ENCODE results near the gene NME4.

The NME4 gene

GRCh38 chr16:363766-364490 lies 33.1 kb upstream of the NME4 start:
- no peak for DNase-seq (ENCODE audit: low read depth)

DNA sequence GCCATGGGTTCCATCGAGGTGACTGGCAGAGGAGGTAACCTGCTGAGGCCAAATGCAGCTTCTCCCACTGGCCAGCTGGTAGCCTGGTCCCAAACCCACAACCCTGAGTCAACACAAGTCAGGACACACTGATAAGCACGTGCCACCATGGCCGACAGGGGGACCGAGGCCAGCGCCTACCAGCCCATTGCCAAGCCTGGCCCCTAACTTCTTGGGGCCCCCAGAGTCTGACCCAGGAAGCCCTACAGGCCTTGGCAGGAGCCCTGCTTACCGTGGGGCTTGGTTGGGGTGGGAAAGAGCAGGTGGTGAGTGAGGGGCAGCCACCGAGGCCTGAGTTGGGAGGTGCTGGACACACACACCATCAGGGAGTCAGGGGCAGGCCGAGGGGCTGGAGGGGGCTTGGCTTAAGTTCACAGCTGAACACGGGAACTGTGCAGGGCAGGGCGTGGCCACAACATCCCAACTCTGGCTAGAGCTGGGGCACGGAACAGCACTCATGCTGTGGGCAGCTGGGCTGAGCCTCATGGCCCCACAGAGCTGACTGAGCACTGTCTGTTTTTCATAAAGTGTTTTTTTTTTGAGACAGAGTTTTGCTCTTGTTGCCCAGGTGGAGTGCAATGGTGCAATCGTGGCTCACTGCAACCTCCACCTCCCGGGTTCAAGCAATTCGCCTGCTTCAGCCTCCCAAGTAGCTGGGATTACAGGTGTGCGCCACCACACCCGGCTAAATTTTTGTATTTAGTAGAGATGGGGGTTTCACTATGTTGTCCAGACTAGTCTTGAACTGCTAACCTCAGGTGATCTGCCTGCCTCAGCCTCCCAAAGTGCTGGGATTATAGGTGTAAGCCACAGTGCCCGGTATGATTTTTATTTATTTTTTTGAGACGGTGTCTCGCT lies 32.2 kb upstream of the NME4 start:
- no peak for DNase-seq (ENCODE audit: low read depth)

- DNase-seq (ENCODE audit: low read depth): no peak
Observed at GRCh38 chr16:366476-366875, 30.5 kb upstream of the NME4 start.

DNA sequence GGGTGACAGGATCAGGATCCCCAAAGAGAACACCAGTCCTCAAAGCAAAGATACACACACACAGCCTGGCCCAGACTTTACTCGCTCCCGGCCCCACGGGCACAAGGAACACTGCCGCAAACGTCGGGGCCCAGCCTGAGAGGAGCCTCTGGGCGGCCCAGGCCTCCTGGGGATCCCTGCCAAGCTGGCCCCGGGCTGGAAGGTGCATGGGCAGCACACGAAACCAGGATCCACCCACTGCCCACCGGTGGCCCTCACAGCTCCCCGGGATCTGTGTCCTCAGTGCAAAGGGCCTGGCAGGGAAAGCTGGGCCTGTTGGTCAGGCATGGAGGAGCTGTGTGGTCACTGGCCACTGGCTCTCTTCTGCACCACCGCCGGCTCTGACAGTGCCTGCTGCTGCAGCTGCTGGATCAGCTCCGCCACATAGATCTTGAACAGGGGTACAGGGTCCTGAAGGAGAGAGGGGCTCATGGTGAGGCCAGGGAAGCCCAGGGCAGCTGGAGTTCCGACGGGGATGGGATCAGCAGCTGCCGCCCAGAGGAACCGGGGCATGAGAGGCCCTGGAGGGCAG lies 29.6 kb upstream of the NME4 start:
- no peak for DNase-seq (ENCODE audit: low read depth)

DNA sequence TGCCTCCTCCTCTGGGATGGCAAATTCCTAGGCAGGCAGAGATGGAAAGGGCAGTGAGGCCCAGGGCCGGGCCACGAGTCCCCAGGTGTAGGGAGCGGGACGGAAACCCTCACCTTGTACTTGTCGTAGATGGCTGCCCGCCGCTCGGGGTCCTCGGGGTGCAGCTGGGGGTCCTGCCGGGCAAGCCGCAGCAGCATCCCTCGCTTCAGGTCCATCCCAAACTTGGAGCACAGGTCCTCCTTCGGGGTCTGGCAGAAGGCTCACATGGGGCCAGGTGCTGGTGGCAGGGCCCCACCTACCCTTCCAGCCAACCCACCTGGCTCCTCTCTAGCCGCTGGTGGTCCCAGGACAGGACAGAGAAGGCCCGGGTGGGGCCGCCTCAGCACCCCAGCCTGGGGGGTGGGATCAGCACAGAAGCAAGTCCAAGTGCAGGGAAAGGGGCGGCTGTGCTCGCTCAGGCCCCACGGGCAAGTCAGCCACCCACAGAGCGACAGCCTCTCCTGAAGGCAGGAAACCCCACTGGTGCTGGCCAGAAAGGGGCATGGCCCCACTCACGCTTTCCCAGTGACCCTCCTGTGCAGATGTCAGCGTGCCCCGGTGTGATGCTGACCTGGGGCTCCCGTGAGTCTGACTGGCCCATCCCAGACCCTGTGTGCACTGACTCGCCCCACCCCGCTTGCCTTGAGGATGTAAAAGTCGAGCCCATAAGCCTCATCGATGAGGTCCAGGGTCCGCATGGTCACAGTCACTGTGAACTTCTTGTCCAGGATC lies 28.4 kb upstream of the NME4 start:
- no peak for DNase-seq (ENCODE audit: low read depth)

DNA sequence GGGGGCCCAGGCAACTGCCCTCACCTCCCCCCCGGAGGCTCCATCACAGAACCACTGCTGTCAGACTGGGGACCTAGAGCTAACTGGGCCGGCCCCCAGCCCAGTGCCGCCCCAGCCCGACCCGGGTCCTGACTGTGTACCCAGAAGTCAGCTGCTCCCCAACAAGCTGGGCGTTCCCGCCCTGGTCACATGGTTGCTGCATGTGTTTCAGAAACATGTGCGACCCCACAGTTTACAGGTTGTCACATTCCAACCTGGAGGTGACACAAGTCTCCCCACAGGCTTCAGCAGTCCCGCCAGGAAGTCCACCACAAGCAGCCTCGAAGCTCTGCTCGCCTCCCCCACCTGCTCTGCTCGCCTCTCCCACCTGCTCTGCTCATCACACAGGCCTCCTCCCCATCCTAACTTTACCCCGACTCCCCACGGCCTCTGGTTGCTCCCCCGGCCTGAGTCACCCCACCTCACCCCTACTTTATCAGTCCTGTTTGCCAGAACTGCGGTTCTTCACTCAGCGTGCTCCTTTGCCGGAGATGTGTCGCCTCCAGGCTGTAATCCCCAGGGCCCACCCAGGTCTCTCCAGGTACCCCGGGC lies 27.6 kb upstream of the NME4 start:
- DNase-seq (ENCODE audit: low read depth): no peak

GRCh38 chr16:369866-370436 lies 27.0 kb upstream of the NME4 start:
- peak; percentile 34 for DNase-seq (ENCODE audit: low read depth)

DNA sequence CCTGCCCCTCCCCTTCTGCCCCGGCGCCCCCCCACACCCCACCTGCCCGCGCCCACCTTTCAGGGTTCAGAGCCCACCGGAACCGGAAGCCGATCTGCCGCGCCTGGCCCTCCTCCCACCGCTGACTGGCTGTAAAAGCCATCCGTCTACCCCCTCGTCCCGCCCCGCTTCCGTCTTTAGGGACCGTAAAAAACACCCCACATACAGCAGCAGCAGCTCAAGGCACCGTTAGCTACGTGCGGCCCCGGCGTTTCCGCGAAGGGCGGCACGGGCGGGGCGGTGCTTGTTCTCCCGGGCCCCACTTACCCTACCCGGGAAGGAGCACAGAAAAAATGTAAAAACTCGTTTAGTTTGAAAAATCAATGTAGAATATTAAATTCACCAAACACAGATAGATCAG lies 26.6 kb upstream of the NME4 start, which contains the start of gene MRPL28:
TSS of gene MRPL28 (minus strand) at position 96 of the 400 bp plus-strand sequence. CDS start 320 bp downstream, outside the sequence.
- DNase-seq (ENCODE audit: low read depth): peak; percentile 94

DNA sequence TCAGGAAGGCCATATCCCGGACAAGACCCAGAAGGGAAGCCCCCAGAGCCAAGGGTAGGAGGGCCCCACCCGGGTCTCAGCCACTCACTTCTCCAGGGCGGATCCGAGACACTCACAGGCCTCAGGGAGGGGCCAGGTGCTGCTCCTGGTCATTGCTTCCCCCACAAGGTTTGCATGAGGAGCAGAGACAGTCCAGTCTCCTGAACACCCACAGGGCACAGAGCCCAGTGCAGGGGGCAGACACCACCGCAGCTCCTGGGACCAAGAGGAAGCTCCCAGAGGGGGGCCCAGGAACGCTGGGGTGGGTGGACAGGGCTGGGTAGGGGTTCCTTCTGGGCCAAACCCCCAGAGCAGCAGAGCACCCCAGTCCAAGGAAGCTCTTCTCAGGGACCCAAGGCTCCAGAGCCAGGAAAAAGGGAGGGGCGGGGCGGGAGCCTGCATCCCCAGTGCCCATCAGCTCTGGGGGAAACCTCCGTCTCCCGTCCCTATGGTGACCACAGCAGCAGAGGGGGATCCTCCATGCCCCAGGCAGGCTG lies 26.0 kb upstream of the NME4 start:
- no peak for DNase-seq (ENCODE audit: low read depth)

DNA sequence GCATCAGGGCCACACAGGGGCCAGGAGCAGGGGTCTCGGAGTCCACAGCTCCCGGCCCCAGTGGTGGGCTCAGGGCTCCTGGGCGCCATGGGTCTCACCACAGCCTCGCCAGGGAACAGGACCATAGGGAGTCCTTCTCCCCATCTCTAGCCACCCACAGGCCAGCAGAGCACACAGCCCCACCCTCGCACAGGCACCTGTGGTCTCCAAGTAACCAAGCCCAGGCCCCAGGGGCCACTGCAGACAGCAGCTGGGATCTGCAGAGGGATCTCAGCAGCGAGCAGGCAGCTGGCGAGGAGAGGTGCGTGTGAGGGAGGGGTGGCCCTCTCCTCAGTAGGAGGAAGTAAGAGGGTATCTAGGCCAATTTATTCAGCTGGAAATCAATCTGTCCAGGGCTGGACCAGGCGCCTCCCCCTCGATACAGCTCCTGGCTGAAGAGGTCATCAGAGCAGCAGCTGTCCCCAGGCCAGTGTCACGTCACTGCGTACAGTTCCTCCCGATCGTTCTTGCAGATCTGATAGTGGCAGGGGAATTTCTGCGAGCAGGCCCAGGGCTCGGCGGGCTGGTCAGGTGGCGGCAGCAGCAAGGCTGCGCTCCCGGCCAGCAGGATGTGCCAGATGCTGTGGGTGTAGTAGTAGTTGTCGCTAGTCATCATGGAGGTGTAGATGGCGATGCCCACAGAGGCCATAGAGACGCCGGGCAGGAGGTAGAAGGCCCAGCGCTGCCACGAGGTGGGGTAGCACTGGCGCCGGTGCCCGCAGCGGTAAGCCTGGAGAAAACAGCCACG lies 25.3 kb upstream of the NME4 start:
- no peak for DNase-seq (ENCODE audit: low read depth)

- DNase-seq (ENCODE audit: low read depth): no peak
Observed at GRCh38 chr16:372302-372983, 24.6 kb upstream of the NME4 start.

DNA sequence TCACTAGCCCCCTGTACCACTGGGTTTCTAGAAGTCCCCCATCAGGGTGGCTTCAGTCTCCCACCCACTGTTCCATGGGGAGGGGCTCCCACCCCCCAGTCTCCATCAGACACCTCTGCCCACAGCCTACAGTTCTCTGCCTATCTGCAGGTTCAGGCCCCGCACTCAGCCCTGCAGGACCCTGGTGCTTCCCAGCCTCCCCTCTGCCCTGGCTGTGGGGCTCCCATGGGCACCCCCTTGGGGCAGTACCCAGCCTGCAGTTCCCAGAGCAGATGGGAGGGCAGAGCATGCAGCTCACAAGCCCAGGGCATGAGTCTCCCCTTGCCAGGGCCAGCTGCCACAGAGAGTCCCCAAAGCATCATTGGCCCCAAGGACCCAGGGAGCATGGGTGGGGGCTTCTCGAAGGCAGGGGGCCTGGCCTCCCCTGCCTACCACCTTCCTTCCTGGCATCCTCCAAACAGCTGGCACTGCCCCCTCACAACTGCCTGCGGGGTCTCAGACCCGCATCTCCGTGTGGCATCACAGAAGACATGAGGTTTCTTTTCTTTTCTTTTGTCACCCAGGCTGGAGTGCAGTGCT lies 23.9 kb upstream of the NME4 start:
- no peak for DNase-seq (ENCODE audit: low read depth)

GRCh38 chr16:373848-374615 lies 23.0 kb upstream of the NME4 start:
- no peak for DNase-seq (ENCODE audit: low read depth)

DNA sequence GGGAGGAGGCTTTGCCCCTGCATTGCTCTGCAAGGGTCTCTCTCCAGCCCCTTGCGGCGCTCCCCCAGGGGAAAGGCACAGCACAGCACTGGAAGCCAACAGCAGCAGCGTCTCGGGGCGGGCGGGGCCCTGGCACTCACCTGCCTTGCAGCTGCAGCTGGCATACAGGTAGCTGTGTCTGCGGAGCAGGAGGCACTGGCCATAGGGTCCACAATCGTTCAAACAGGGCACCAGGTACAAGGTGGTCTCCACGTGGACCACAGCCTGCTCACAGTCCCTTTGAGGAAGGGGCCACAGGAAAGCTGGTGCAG lies 22.4 kb upstream of the NME4 start:
- DNase-seq (ENCODE audit: low read depth): no peak

DNA sequence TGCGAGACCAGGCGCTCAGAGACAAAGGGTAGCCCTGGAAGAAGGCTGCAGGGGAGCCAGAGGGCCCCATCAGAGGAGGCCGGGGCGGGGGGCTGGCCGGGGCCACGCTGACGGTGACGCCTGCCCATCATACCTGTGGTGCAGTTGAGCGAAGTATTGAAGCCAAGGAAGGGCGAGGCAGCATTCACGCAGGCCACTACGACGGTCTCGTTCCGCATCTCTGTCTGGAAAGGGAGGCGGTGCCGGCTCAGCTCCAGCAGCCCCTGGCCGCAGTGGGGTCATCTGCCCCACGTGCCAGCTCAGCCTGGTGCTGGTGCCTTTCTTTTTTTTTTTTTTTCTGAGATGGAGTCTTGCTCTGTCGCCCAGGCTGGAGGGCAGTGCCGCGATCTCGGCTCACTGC lies 21.8 kb upstream of the NME4 start:
- no peak for DNase-seq (ENCODE audit: low read depth)

DNA sequence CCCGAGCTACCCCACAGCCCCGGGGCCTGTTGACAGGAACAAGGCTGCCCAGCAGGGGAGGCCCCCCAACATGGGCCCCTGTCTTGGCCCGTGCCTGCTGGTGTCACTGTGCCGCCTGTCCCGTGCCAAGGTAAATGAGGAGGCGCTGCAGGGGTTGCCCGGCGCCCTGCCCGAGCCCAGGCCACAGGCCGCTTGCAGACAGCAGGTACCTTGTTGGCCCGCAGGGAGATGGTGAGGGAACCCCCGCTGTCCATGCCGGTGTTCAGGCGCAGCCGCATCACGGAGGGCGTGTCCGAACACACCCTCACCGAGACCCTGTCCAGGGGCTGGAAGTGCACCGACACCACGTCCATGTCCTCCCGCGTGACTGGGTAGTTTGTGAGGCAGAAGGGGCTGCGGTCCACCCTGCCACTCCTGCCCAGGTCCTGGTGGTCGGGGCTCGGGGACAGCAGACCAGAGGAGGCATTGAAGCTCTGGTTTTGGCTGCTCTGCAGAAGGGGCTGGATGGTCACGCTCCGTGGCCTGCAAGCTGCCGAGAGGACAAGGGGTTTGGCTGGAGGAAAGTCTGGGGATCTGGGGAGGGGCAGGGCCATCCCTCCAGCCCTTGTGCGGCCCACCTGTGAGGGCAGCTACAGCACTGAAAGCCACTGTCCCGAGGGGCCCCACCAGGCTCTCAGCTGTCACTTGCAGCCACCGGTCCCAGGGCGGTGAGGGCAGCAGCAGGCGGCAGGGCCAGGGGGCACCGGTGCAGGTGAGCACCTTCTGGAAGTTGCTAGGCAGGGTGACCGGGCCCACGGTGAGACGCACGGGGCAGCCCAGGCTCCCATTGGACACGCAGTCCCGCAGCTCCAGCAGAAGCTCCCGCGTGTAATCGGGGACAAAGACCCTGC lies 20.8 kb upstream of the NME4 start:
- no peak for DNase-seq (ENCODE audit: low read depth)

DNA sequence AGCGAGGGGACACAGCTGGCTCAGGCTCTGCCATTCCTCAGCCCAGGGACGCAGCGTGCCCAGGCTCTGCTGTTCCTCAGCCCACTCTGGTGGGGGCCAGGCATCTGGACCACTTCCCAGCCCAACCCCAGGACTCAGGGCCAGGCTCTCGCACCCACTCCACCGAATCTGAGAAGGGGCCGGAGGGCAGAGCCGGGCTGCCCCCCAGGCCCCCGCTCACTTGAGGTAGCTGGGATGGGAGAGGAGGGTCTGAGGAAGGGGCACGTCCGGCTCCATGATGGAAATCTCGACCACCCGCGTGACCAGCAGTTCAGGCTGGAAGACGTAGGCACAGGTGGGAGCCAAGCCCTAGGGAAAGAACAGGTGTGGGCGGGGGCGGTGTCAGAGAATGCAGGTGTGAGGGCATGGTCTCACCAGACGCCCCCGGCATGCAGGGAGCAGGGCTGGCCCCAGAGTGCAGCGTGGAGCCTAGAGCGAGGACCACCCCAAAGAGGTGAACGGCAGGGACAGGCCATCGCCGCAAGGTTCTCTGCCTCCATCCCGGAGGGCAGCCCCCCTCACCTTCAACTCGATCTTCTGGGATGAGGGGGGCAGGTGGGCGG lies 20.1 kb upstream of the NME4 start:
- DNase-seq (ENCODE audit: low read depth): no peak

Data from ELR (cell line).